ENCODE data around the gene MRAP2.
"Not testable (repeated sequence)": the region's sequence is repeated elsewhere in the genome, so short reads cannot be mapped to it uniquely, and the experiment has no call there.

DNA sequence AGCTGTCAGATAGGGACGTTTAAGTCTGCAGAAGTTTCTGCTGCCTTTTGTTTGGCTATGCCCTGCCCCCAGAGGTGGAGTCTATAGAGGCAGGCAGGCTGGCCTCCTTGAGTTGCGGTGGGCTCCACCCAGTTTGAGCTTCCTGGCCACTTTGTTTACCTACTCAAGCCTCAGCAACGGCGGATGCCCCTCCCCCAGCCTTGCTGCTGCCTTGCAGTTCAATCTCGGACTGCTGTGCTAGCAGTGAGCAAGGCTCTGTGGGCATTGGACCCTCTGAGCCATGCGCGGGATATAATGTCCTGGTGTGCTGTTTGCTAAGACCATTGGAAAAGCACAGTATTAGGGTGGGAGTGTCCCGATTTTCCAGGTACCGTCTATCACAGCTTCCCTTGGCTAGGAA, 99.8 kb downstream of the MRAP2 start:
- TF ChIP-seq, protein P1, sequence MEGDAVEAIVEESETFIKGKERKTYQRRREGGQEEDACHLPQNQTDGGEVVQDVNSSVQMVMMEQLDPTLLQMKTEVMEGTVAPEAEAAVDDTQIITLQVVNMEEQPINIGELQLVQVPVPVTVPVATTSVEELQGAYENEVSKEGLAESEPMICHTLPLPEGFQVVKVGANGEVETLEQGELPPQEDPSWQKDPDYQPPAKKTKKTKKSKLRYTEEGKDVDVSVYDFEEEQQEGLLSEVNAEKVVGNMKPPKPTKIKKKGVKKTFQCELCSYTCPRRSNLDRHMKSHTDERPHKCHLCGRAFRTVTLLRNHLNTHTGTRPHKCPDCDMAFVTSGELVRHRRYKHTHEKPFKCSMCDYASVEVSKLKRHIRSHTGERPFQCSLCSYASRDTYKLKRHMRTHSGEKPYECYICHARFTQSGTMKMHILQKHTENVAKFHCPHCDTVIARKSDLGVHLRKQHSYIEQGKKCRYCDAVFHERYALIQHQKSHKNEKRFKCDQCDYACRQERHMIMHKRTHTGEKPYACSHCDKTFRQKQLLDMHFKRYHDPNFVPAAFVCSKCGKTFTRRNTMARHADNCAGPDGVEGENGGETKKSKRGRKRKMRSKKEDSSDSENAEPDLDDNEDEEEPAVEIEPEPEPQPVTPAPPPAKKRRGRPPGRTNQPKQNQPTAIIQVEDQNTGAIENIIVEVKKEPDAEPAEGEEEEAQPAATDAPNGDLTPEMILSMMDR (conservative IDR thresholded peaks at IDR 0.05; ENCODE audit: low read length): not testable (repeated sequence)
- not testable (repeated sequence) for TF ChIP-seq EZH2phosphoT487 (IDR thresholded peaks at IDR 0.05; ENCODE audit: borderline replicate concordance, low read depth, low read length)

Data from OCI-LY7 (cell line).